Measurements from ENCODE around the gene KDM5B.

Gene KDM5B

GRCh38 chr1:202685641-202686040 lies 122.6 kb downstream of the KDM5B start:
- DNase-seq (ENCODE audit: low read depth in 2 of 2) = no peak

GRCh38 chr1:202684716-202685115 lies 123.5 kb downstream of the KDM5B start:
- DNase-seq (ENCODE audit: low read depth in 2 of 2) = no peak

GRCh38 chr1:202683029-202683428 lies 125.2 kb downstream of the KDM5B start:
- no peak for DNase-seq (ENCODE audit: low read depth in 2 of 2)

- DNase-seq (ENCODE audit: low read depth in 2 of 2) = no peak
Observed at GRCh38 chr1:202682477-202682876, 125.7 kb downstream of the KDM5B start.

- DNase-seq (ENCODE audit: low read depth in 2 of 2) = no peak
Observed at GRCh38 chr1:202681736-202682420, 126.3 kb downstream of the KDM5B start.

- DNase-seq (ENCODE audit: low read depth in 2 of 2) = no peak
Observed at GRCh38 chr1:202680586-202681352, 127.5 kb downstream of the KDM5B start.

- no peak for DNase-seq (ENCODE audit: low read depth in 2 of 2)
Observed at GRCh38 chr1:202679406-202680177, 128.6 kb downstream of the KDM5B start.

GRCh38 chr1:202677433-202677832 lies 130.8 kb downstream of the KDM5B start:
- no peak for DNase-seq (ENCODE audit: low read depth in 2 of 2)

Measured in stimulated activated CD8-positive, alpha-beta memory T cell treated with anti-CD3 and anti-CD28 coated beads, Interleukin-2, amount 100 ng/mL, for 48 hours (primary cell).